Upper lobe of left lung (tissue), 6 donors: Measurements from ENCODE around the gene APOOL. TPM values are rescaled to one million over a fixed set of nuclear protein-coding genes. Genes with fewer than 3 reads are reported as not detected.
A peak's percentile ranks its signal among the peaks of the same experiment; 100 is the strongest.

Experiments
- ATAC-seq, 2 donors: fragments of 200-7000 bp; cut with Tn5 transposase; one replicate each; pipeline ENCODE4 v1.9.1; 2022; ENCODE audit warnings: mild to moderate bottlenecking in 2 of 2, moderate library complexity in 2 of 2; ENCODE audit not compliant: low FRiP score in 2 of 2
- DNase-seq, 2 donors: peaks; one replicate each; pipeline ENCODE4 v3.0.0-alpha.2; 2019 to 2020
- H3K27ac ChIP-seq, 4 donors: fragments of 200-600 bp; sonication (generic); one replicate each; pipeline ENCODE4 v1.5.1; 2016 to 2019
- H3K27me3 ChIP-seq, 4 donors: fragments of 200-600 bp; sonication (generic); one replicate each; pipeline ENCODE4 v1.5.1; 2017 to 2019
- H3K36me3 ChIP-seq, 4 donors: fragments of 200-600 bp; sonication (generic); one replicate each; pipeline ENCODE4 v1.5.1; 2016 to 2019
- H3K4me1 ChIP-seq, 4 donors: fragments of 200-600 bp; sonication (generic); one replicate each; pipeline ENCODE4 v1.5.1; 2018 to 2019
- H3K4me3 ChIP-seq, 4 donors: fragments of 200-600 bp; sonication (generic); one replicate each; pipeline ENCODE4 v1.5.1; 2017 to 2019; ENCODE audit warnings: mild to moderate bottlenecking in 2 of 4, moderate library complexity in 1 of 4
- H3K9me3 ChIP-seq, 4 donors: fragments of 200-600 bp; sonication (generic); one replicate each; pipeline ENCODE4 v1.5.1; 2018 to 2019
- EP300 ChIP-seq, 4 donors: sonication (generic); formaldehyde crosslinking; IDR thresholded peaks; one replicate each; pipeline ENCODE4 v1.5.1; 2017; ENCODE audit warnings: antibody characterized with exemption in 4 of 4, control low read depth in 2 of 4
- POLR2A ChIP-seq, 4 donors: fragments of 450-650 bp; IDR thresholded peaks; one replicate each; pipeline ENCODE4 v1.5.1; 2016 to 2017; ENCODE audit warnings: antibody characterized with exemption in 4 of 4, mild to moderate bottlenecking in 2 of 4
- POLR2AphosphoS5 ChIP-seq, 2 donors: sonication (generic); formaldehyde crosslinking; IDR thresholded peaks; one replicate each; pipeline ENCODE4 v1.5.1; 2017; ENCODE audit warnings: antibody characterized with exemption in 2 of 2
- WGBS, 2 donors: methylation state at CpG; one replicate each; pipeline ENCODE4 v1.1.5; 2017 to 2018; 5-methylcytosine and 5-hydroxymethylcytosine counted together
- total RNA-seq, 6 donors: library from RNA; depleted of rRNA in 4 of 6; stranded (reverse); fragments of >200 nt in 4 of 6; gene quantifications; one replicate each; pipeline versions ENCODE4 v1.1.0 to v1.2.1, GENCODE V29; 2016 to 2021
- TF ChIP-seq, protein P1 (sequence below), 6 experiments: fragments of 450-650 bp in 4 of 6; fragments of 200-600 bp in 2 of 6; sonication (generic) in 2 of 6; IDR thresholded peaks; one replicate each; pipeline ENCODE4 v1.5.1; 2016 to 2019; ENCODE audit warnings: antibody characterized with exemption in 6 of 6
- donor health status: DM: no; HTN: no; CAD: no; lungs with moderate emphysema.
- donor health status: DM: no; HTN: yes; CAD: no; lungs with severe emphysema.

APOOL gene
- total RNA-seq, 6 donors from 2014 or later = 3.8 to 17.0 (median 11.6) TPM

DNA sequence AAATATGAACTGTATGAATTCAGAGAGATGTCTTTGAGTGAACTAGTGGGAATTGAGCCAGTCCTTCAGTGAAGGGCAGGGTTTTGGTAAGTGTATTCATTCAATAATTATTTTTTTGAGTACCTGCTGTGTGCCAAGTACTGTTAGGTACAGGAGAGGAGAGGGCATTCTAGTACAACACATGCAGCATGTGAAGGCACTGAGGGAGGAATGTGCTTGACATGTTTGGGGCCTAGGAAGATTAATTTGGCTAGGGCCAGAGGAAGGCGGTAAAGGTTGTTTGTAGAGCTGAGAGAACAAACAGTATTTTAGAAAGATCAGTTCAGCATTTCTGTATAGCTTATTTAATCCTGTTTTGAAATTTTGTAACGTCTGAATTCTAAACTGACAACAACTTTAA, 27.8 kb downstream of the APOOL start:
- DNase-seq (no peak), ATAC-seq (no peak)
- Histone ChIP-seq H3K9me3 (no peaks in the 10 kb centered on the region), H3K4me3 (no peak overlapping the region), H3K27me3 (no peaks in the 10 kb centered on the region), H3K27ac (no peak overlapping the region), H3K4me1 (no peaks in the 10 kb centered on the region), H3K36me3 (no peaks in the 10 kb centered on the region)
- WGBS, 2 donors = 55 to 66% methylated on average over 2 of the region's 2 CpGs
- TF ChIP-seq POLR2AphosphoS5 (IDR thresholded peaks at IDR 0.05) = no peak
- no peak for TF ChIP-seq POLR2A (IDR thresholded peaks at IDR 0.05)
- TF ChIP-seq, protein P1, sequence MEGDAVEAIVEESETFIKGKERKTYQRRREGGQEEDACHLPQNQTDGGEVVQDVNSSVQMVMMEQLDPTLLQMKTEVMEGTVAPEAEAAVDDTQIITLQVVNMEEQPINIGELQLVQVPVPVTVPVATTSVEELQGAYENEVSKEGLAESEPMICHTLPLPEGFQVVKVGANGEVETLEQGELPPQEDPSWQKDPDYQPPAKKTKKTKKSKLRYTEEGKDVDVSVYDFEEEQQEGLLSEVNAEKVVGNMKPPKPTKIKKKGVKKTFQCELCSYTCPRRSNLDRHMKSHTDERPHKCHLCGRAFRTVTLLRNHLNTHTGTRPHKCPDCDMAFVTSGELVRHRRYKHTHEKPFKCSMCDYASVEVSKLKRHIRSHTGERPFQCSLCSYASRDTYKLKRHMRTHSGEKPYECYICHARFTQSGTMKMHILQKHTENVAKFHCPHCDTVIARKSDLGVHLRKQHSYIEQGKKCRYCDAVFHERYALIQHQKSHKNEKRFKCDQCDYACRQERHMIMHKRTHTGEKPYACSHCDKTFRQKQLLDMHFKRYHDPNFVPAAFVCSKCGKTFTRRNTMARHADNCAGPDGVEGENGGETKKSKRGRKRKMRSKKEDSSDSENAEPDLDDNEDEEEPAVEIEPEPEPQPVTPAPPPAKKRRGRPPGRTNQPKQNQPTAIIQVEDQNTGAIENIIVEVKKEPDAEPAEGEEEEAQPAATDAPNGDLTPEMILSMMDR (IDR thresholded peaks at IDR 0.05) = no peak
- no peak for TF ChIP-seq EP300 (IDR thresholded peaks at IDR 0.05)

DNA sequence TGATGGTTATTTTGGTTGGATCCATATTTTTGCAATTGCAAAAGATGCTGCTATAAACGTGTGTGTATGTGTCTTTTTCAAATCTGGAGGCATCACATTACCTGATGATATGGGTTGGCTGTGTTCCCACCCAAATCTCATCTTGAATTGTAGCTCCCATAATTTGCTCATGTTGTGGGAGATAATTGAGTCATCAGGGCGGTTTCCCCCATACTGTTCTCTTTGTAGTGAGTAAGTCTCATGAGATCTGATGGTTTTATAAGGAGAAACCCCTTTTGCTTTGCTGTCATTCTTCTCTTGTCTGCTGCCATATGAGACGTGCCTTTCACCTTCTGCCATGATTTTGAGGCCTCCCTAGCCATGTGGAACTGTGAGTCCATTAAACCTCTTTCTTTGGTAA, 33.4 kb downstream of the APOOL start:
- Histone ChIP-seq H3K36me3 (no peaks in the 10 kb centered on the region), H3K9me3 (no peaks in the 10 kb centered on the region), H3K27me3 (no peaks in the 10 kb centered on the region), H3K4me3 (no peak overlapping the region), H3K4me1 (no peaks in the 10 kb centered on the region), H3K27ac (no peak overlapping the region)
- no peak for DNase-seq
- 47 to 86% methylated on average over 3 of the region's 3 CpGs for WGBS, 2 donors
- TF ChIP-seq, protein P1 (IDR thresholded peaks at IDR 0.05) = no peak
- TF ChIP-seq POLR2A (IDR thresholded peaks at IDR 0.05) (no peak), EP300 (IDR thresholded peaks at IDR 0.05) (no peak), POLR2AphosphoS5 (IDR thresholded peaks at IDR 0.05) (no peak)
- no peak for ATAC-seq

DNA sequence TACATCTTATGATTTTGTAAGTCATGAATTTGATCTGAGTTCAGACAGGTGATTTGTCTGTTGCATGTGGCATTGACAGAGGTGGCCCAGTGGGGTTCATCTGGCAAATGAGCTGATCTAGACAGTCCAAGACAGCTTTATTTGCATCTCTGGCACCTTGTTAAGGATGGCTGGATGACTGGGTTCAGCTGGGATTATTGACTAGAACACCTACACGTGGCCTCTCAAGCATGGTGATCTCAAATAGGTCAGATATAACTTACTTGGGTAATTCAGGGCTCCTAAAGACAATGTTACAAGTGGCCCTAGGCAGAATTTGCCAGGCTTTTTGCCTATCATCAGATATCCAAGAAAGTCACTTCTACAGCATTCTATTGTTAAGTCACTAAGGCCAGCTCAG, 48.0 kb downstream of the APOOL start:
- H3K27ac ChIP-seq = no peak overlapping the region
- H3K36me3 ChIP-seq = no peaks in the 10 kb centered on the region
- no peaks in the 10 kb centered on the region for H3K4me1 ChIP-seq
- ATAC-seq = no peak
- TF ChIP-seq, protein P1 (IDR thresholded peaks at IDR 0.05) = no peak
- TF ChIP-seq POLR2A (IDR thresholded peaks at IDR 0.05) = no peak
- TF ChIP-seq POLR2AphosphoS5 (IDR thresholded peaks at IDR 0.05) = no peak
- no peak for TF ChIP-seq EP300 (IDR thresholded peaks at IDR 0.05)
- DNase-seq = no peak
- 48% methylated on average over 1 of the region's 1 CpG; no CpG with 5 or more reads in 1 of the 2 donors for WGBS, 2 donors
- no peak overlapping the region for H3K4me3 ChIP-seq
- H3K27me3 ChIP-seq = no peaks in the 10 kb centered on the region
- no peaks in the 10 kb centered on the region for H3K9me3 ChIP-seq

DNA sequence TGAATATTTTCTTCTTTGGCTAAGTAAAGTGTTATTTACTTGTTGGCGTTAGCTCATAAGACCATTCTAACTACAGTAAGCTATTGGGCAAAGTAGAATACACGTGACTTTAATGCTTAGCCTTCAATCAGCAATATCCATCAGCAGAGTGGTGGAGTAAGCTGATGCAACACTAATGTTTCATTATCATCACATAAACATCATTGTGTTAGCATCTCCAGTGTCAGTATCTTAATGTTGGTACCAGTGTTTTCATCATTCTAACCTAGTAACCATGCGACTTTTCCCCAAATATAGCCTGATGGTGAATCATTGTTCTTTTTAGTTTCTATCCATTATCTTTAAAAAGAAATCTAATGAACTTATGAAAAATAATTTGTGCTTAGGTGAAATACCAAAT, 48.5 kb downstream of the APOOL start:
- Histone ChIP-seq H3K4me3 (no peak overlapping the region), H3K4me1 (no peaks in the 10 kb centered on the region), H3K9me3 (no peaks in the 10 kb centered on the region), H3K27me3 (no peaks in the 10 kb centered on the region), H3K36me3 (no peaks in the 10 kb centered on the region), H3K27ac (no peak overlapping the region)
- ATAC-seq = no peak
- no peak for DNase-seq
- 55 to 59% methylated on average over 3 of the region's 3 CpGs for WGBS, 2 donors
- TF ChIP-seq, protein P1 (IDR thresholded peaks at IDR 0.05) = no peak
- no peak for TF ChIP-seq EP300 (IDR thresholded peaks at IDR 0.05)
- no peak for TF ChIP-seq POLR2AphosphoS5 (IDR thresholded peaks at IDR 0.05)
- no peak for TF ChIP-seq POLR2A (IDR thresholded peaks at IDR 0.05)

DNA sequence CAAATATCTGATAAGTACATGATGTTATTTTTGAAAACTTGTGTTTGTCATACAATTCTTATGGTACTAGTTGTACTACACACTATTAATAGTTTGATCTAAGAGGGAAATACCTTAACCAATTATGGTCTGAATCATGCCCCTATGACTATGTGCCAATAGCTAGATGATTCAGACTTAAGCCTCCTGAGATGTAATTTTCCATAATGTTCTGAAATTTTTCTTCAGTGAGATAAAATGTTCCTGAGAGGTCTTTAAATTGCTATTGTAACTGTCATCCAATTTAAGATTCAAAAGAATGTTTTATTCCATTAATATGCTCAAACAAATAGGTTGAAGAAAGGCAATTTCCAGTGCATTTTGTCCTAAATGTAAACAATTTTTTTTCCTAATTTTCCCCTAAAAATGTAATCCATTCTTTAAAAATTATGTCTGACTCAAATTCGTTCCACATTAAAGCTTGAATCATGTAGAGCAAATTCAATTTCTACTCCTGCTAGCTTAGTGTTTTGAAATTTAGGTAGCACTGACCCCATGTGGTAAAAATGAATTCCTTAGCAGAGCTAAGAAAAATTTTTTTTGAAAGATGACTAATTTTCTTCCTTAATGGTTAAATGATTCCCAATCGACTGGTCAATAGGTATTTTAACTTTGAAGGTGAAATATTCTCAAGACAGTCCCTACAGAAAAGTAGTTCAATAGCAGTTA, 49.1 kb downstream of the APOOL start:
- no peak for DNase-seq
- ATAC-seq = peak in 1 of 2 donors; percentile 41
- no peak overlapping the region for H3K4me3 ChIP-seq
- H3K9me3 ChIP-seq = no peaks in the 10 kb centered on the region
- H3K36me3 ChIP-seq = no peaks in the 10 kb centered on the region
- H3K27me3 ChIP-seq = no peaks in the 10 kb centered on the region
- WGBS, 2 donors = 38 to 63% methylated on average over 2 of the region's 2 CpGs
- TF ChIP-seq, protein P1 (IDR thresholded peaks at IDR 0.05) = no peak
- no peak for TF ChIP-seq EP300 (IDR thresholded peaks at IDR 0.05)
- no peak for TF ChIP-seq POLR2AphosphoS5 (IDR thresholded peaks at IDR 0.05)
- no peak for TF ChIP-seq POLR2A (IDR thresholded peaks at IDR 0.05)
- no peaks in the 10 kb centered on the region for H3K4me1 ChIP-seq
- H3K27ac ChIP-seq = no peak overlapping the region
